Neural cell (in vitro differentiated cells): ENCODE measurements around the gene PFDN5. TPM values are rescaled to one million over a fixed set of nuclear protein-coding genes. Genes with fewer than 3 reads are reported as not detected.
"Not testable (repeated sequence)": the region's sequence is repeated elsewhere in the genome, so short reads cannot be mapped to it uniquely, and the experiment has no call there.

Experiments used
- H2AFZ ChIP-seq: fragments of 200-600, 300-800 bp; sonication (generic), shearing (Covaris generic); 2 replicates; pipeline ENCODE4 v1.6.0; 2014; ENCODE audit warnings: low read depth, mild to moderate bottlenecking, antibody characterized with exemption, low read length, moderate library complexity
- H3F3A ChIP-seq: fragments of 200-600 bp; shearing (Covaris generic); 2 replicates; pipeline ENCODE4 v1.6.1; 2016; ENCODE audit warnings: mild to moderate bottlenecking, moderate library complexity, mixed read lengths, antibody characterized with exemption, low read length; ENCODE audit not compliant: insufficient read depth, poor library complexity, severe bottlenecking
- H3K27ac ChIP-seq: fragments of 200-600, 300-800 bp; sonication (generic), shearing (Covaris generic); 2 replicates; pipeline ENCODE4 v1.5.1; 2014; ENCODE audit warnings: mild to moderate bottlenecking, low read length, moderate library complexity
- H3K27me3 ChIP-seq: fragments of 300-800, 200-600 bp; sonication (generic), shearing (Covaris generic); 2 replicates; pipeline ENCODE4 v1.6.0; 2014; ENCODE audit warnings: mild to moderate bottlenecking, low read depth, low read length, moderate library complexity; ENCODE audit not compliant: insufficient read depth
- H3K36me3 ChIP-seq: fragments of 300-800, 200-600 bp; sonication (generic), shearing (Covaris generic); 2 replicates; pipeline ENCODE4 v1.5.1; 2014; ENCODE audit warnings: mild to moderate bottlenecking, antibody characterized with exemption, low read length, moderate library complexity; ENCODE audit not compliant: insufficient read depth
- H3K4me2 ChIP-seq: fragments of 300-800, 200-600 bp; sonication (generic), shearing (Covaris generic); 2 replicates; pipeline ENCODE4 v1.6.0; 2014; ENCODE audit warnings: mild to moderate bottlenecking, low read length
- H3K4me3 ChIP-seq: fragments of 300-800, 200-600 bp; sonication (generic), shearing (Covaris generic); 2 replicates; pipeline ENCODE4 v1.5.1; 2014; ENCODE audit warnings: mild to moderate bottlenecking, low read length, moderate library complexity
- H3K79me2 ChIP-seq: fragments of 200-600 bp; shearing (Covaris generic); replicated peaks from 2 replicates; pipeline ENCODE4 v1.6.0; 2014; ENCODE audit warnings: mild to moderate bottlenecking, low read length, moderate library complexity; ENCODE audit not compliant: insufficient read depth
- H3K9ac ChIP-seq: fragments of 300-800, 200-600 bp; sonication (generic), shearing (Covaris generic); 2 replicates; pipeline ENCODE4 v1.6.1; 2016; ENCODE audit warnings: mild to moderate bottlenecking, low read length, mixed read lengths
- H3K9me2 ChIP-seq: fragments of 200-600 bp; shearing (Covaris generic); 2 replicates; pipeline ENCODE4 v1.6.1; 2016; ENCODE audit warnings: mild to moderate bottlenecking, low read length, mixed read lengths; ENCODE audit not compliant: insufficient read depth
- H3K9me3 ChIP-seq: fragments of 200-600, 300-800 bp; sonication (generic), shearing (Covaris generic); 2 replicates; pipeline ENCODE4 v1.6.1; 2016; ENCODE audit warnings: mild to moderate bottlenecking, mixed run types, low read length, moderate library complexity, mixed read lengths
- H4K20me1 ChIP-seq: fragments of 200-600 bp; shearing (Covaris generic); 2 replicates; pipeline ENCODE4 v1.6.1; 2016; ENCODE audit warnings: mild to moderate bottlenecking, mixed run types; ENCODE audit not compliant: insufficient read depth
- EP300 ChIP-seq: fragments of 450-650 bp; conservative IDR thresholded peaks from 2 replicates; pipeline ENCODE4 v1.6.1; 2014; ENCODE audit warnings: antibody characterized with exemption, mild to moderate bottlenecking, moderate library complexity; ENCODE audit not compliant: poor library complexity, severe bottlenecking
- EZH2 ChIP-seq: fragments of 200-600, 300-800 bp; shearing (Covaris generic), sonication (generic); IDR thresholded peaks from 2 replicates; pipeline ENCODE4 v1.6.1; 2014; ENCODE audit warnings: antibody characterized with exemption, low read length, borderline replicate concordance, mild to moderate bottlenecking; ENCODE audit not compliant: insufficient read depth, poor library complexity, severe bottlenecking
- MXI1 ChIP-seq: fragments of 450-650 bp; conservative IDR thresholded peaks from 2 replicates; pipeline ENCODE4 v1.6.1; 2014; ENCODE audit warnings: antibody characterized with exemption, mild to moderate bottlenecking; ENCODE audit not compliant: poor library complexity, severe bottlenecking
- POLR2AphosphoS5 ChIP-seq: IDR thresholded peaks from 2 replicates; pipeline ENCODE4 v1.6.1; 2012
- RAD21 ChIP-seq: fragments of 450-650 bp; conservative IDR thresholded peaks from 2 replicates; pipeline ENCODE4 v1.6.1; 2014; ENCODE audit warnings: antibody characterized with exemption, mild to moderate bottlenecking, moderate library complexity
- SMC3 ChIP-seq: fragments of 450-650 bp; conservative IDR thresholded peaks from 2 replicates; pipeline ENCODE4 v1.6.1; 2014; ENCODE audit warnings: antibody characterized with exemption, mild to moderate bottlenecking, moderate library complexity; ENCODE audit not compliant: poor library complexity
- TAF1 ChIP-seq: IDR thresholded peaks from 2 replicates; pipeline ENCODE4 v1.6.1; 2012; ENCODE audit warnings: low read depth
- polyA plus RNA-seq: library from polyadenylated mRNA; depleted of rRNA; stranded (reverse); fragments of >200 nt; gene quantifications from 2 replicates; pipeline ENCODE4 v1.2.3, GENCODE V29; 2014
- TF ChIP-seq, protein P1 (sequence below): IDR thresholded peaks from 2 replicates; pipeline ENCODE4 v1.6.1; 2012; ENCODE audit warnings: borderline replicate concordance
- TF ChIP-seq, protein P2 (sequence below): fragments of 450-650 bp; IDR thresholded peaks from 2 replicates; pipeline ENCODE4 v1.5.1; 2014; ENCODE audit warnings: antibody characterized with exemption, mild to moderate bottlenecking, moderate library complexity; ENCODE audit not compliant: poor library complexity, severe bottlenecking

Gene PFDN5
- polyA plus RNA-seq, 1 donor from 2014 or later, result 1,383 TPM

DNA sequence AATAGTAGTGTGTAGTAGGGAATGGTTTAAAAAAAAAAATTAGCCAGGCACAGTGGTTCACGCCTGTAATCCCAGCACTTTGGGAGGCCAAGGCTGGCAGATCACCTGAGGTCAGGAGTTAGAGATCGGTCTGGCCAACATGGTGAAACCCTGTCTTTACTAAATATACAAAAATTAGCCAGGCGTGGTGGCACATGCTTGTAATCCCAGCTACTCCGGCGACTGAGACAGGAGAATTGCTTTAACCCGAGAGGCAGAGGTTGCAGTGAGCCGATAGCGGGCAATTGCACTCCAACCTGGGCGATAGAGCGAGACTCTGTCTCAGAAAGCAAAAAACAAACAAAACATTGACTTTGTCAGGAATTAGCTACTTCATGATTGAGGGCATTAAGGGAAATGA lies 1.8 kb downstream of the PFDN5 start:
- H3K9ac ChIP-seq, result not testable (repeated sequence)

DNA sequence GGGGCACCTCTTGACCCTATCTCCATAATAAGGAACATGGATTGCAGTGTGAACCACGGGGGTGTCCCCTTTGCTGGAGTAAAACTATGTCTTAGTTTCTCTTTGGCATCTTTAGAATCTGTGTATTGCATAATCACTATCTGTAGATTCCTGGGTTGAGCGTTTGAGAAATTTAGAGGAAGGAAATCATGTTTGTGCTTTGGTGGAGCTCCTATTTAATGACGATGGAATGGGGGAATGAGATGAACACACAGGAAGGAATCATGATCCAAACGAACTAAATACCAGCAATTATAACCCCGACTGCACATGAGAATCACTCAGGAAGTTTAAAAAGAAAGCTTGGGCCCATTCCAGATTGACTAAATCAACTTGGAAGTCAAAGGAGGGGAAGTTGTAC lies 2.8 kb downstream of the PFDN5 start:
- Histone ChIP-seq H3K79me2 (peaks cover 33% of the 10 kb centered on the region), H3K4me3 (no peak overlapping the region), H3K9me3 (no peaks in the 10 kb centered on the region), H3K9ac (no peak overlapping the region), H3K27ac (no peak overlapping the region), H3K4me2 (no peak overlapping the region), H4K20me1 (no peaks in the 10 kb centered on the region), H3K9me2 (no peaks in the 10 kb centered on the region), H3K27me3 (no peaks in the 10 kb centered on the region), H3F3A (peaks cover 3% of the 10 kb centered on the region), H2AFZ (no peak overlapping the region), H3K36me3 (no peaks in the 10 kb centered on the region)
- TF ChIP-seq, protein P1, sequence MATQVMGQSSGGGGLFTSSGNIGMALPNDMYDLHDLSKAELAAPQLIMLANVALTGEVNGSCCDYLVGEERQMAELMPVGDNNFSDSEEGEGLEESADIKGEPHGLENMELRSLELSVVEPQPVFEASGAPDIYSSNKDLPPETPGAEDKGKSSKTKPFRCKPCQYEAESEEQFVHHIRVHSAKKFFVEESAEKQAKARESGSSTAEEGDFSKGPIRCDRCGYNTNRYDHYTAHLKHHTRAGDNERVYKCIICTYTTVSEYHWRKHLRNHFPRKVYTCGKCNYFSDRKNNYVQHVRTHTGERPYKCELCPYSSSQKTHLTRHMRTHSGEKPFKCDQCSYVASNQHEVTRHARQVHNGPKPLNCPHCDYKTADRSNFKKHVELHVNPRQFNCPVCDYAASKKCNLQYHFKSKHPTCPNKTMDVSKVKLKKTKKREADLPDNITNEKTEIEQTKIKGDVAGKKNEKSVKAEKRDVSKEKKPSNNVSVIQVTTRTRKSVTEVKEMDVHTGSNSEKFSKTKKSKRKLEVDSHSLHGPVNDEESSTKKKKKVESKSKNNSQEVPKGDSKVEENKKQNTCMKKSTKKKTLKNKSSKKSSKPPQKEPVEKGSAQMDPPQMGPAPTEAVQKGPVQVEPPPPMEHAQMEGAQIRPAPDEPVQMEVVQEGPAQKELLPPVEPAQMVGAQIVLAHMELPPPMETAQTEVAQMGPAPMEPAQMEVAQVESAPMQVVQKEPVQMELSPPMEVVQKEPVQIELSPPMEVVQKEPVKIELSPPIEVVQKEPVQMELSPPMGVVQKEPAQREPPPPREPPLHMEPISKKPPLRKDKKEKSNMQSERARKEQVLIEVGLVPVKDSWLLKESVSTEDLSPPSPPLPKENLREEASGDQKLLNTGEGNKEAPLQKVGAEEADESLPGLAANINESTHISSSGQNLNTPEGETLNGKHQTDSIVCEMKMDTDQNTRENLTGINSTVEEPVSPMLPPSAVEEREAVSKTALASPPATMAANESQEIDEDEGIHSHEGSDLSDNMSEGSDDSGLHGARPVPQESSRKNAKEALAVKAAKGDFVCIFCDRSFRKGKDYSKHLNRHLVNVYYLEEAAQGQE, result no peak
- TF ChIP-seq POLR2AphosphoS5, result no peak
- TF ChIP-seq RAD21, result no peak
- no peak for TF ChIP-seq SMC3
- TF ChIP-seq, protein P2, sequence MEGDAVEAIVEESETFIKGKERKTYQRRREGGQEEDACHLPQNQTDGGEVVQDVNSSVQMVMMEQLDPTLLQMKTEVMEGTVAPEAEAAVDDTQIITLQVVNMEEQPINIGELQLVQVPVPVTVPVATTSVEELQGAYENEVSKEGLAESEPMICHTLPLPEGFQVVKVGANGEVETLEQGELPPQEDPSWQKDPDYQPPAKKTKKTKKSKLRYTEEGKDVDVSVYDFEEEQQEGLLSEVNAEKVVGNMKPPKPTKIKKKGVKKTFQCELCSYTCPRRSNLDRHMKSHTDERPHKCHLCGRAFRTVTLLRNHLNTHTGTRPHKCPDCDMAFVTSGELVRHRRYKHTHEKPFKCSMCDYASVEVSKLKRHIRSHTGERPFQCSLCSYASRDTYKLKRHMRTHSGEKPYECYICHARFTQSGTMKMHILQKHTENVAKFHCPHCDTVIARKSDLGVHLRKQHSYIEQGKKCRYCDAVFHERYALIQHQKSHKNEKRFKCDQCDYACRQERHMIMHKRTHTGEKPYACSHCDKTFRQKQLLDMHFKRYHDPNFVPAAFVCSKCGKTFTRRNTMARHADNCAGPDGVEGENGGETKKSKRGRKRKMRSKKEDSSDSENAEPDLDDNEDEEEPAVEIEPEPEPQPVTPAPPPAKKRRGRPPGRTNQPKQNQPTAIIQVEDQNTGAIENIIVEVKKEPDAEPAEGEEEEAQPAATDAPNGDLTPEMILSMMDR, result no peak
- TF ChIP-seq EZH2, result no peak
- TF ChIP-seq MXI1, result no peak
- no peak for TF ChIP-seq EP300
- TF ChIP-seq TAF1, result no peak

More for the DNA sequence above, 1.8 kb downstream of the PFDN5 start:
- not testable (repeated sequence) for H3K27me3 ChIP-seq, H4K20me1 ChIP-seq, H3K27ac ChIP-seq, H3F3A ChIP-seq, H3K4me2 ChIP-seq, H3K9me3 ChIP-seq, H3K36me3 ChIP-seq, H2AFZ ChIP-seq, H3K9me2 ChIP-seq
- Histone ChIP-seq H3K79me2 (peaks cover 29% of the 10 kb centered on the region), H3K4me3 (peak overlapping the region; percentile 89)

DNA sequence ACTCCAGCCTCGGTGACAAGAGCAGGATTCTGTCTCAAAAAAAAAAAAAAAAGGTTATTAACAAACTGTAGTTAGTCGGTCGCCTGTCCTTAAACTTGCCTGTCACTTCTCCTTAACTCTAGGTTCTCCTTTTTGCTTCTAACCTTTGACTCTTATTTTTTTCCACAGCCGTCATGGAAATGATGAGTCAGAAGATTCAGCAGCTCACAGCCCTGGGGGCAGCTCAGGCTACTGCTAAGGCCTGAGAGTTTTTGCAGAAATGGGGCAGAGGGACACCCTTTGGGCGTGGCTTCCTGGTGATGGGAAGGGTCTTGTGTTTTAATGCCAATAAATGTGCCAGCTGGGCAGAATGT lies 3.7 kb downstream of the PFDN5 start:
- Histone ChIP-seq H3K4me3 (peak overlapping the region; percentile 94), H3K9me3 (no peaks in the 10 kb centered on the region), H3K9me2 (no peaks in the 10 kb centered on the region), H3K79me2 (peaks cover 33% of the 10 kb centered on the region), H3K4me2 (no peak overlapping the region), H3K36me3 (no peaks in the 10 kb centered on the region), H3K27me3 (no peaks in the 10 kb centered on the region), H2AFZ (no peak overlapping the region), H4K20me1 (no peaks in the 10 kb centered on the region), H3K9ac (peak overlapping the region; percentile 78), H3K27ac (peak overlapping the region; percentile 77), H3F3A (peaks cover 3% of the 10 kb centered on the region)
- TF ChIP-seq TAF1 (no peak), SMC3 (no peak), EZH2 (no peak), EP300 (no peak), POLR2AphosphoS5 (no peak), MXI1 (no peak), RAD21 (no peak)
- TF ChIP-seq, protein P1, result no peak
- TF ChIP-seq, protein P2, result no peak
